HepG2 (cell line): ENCODE measurements around the gene WNT16. TPM values are rescaled to one million over a fixed set of nuclear protein-coding genes. Genes with fewer than 3 reads are reported as not detected.

Source experiments
- ATAC-seq: fragments of 200-7000 bp; cut with Tn5 transposase; 3 replicates; pipeline ENCODE4 v1.9.1; 2020; ENCODE audit warnings: mild to moderate bottlenecking, moderate library complexity
- BruUV-seq: library from RNA; stranded (reverse); fragments of 400-500 nt; replicated peaks from 2 replicates; lab custom pipeline; 2021; lab: Mats Ljungman, UMichigan
- CTCF ChIA-PET: fragments of 300-600 bp; formaldehyde crosslinking; extraction: SDS; loops from one replicate; lab custom pipeline; 2021; ENCODE audit warnings: low total read pairs, inconsistent platforms, low intra/inter-chr PET ratio; lab: Yijun Ruan, JAX
- POLR2A ChIA-PET: fragments of 350-600 bp; sonication (Branson Sonifier 250); formaldehyde crosslinking; loops from one replicate; lab custom pipeline; 2020; ENCODE audit warnings: antibody characterized with exemption, inconsistent platforms; lab: Yijun Ruan, JAX
- DNase-seq: peaks from one replicate; pipeline ENCODE4 v3.0.0-alpha.2; 2015; ENCODE audit warnings: low spot score
- FAIRE-seq: peaks from 3 replicates; lab custom pipeline; 2011; peaks lifted over from hg19 to GRCh38; lab: Jason Lieb, UNC
- H2AFZ ChIP-seq: one replicate; pipeline ENCODE4 v1.6.1; 2011; ENCODE audit warnings: low read length, inconsistent platforms
- H3K27ac ChIP-seq: fragments of 300-600 bp; 3 replicates; pipeline ENCODE4 v1.8.0; 2011; ENCODE audit warnings: mixed run types, mild to moderate bottlenecking, mixed read lengths, low read length, inconsistent platforms; ENCODE audit not compliant: insufficient read depth; ENCODE audit errors: extremely low read length
- H3K27me3 ChIP-seq, 2 experiments: fragments of 200-600 bp in 1 of 2; 2 replicates in 1 of 2; 3 replicates in 1 of 2; pipeline versions ENCODE4 v1.6.0 to v1.8.0; 2011; ENCODE audit warnings: low read length in 2 of 2, mild to moderate bottlenecking in 2 of 2, moderate library complexity in 2 of 2, inconsistent platforms in 1 of 2; ENCODE audit not compliant: insufficient read depth in 2 of 2, control insufficient read depth in 1 of 2
- H3K36me3 ChIP-seq, 2 experiments: fragments of 200-600 bp in 1 of 2; replicated peaks in 1 of 2; 2 replicates in 1 of 2; 3 replicates in 1 of 2; pipeline versions ENCODE4 v1.5.1 to v1.8.0; 2011; ENCODE audit warnings: low read length in 2 of 2, inconsistent platforms in 1 of 2; ENCODE audit not compliant: insufficient read depth in 2 of 2, control insufficient read depth in 1 of 2
- H3K4me1 ChIP-seq: 2 replicates; pipeline ENCODE4 v1.5.1; 2012; ENCODE audit warnings: low read length, inconsistent platforms; ENCODE audit not compliant: insufficient read depth
- H3K4me2 ChIP-seq: 2 replicates; pipeline ENCODE4 v1.6.0; 2011; ENCODE audit warnings: low read depth, low read length, inconsistent platforms
- H3K4me3 ChIP-seq, 3 experiments: fragments of 200-600 bp in 1 of 3; sonication (generic), shearing (Covaris generic) in 1 of 3; replicated peaks in 1 of 3; 2 replicates each; pipeline ENCODE4 v1.5.1; 2011 to 2016; ENCODE audit warnings: low read length in 3 of 3, inconsistent platforms in 2 of 3, low read depth in 2 of 3, mild to moderate bottlenecking in 2 of 3, control low read depth in 1 of 3, mixed read lengths in 1 of 3; ENCODE audit not compliant: insufficient read depth in 1 of 3
- H3K79me2 ChIP-seq: one replicate; pipeline ENCODE4 v1.6.1; 2011; ENCODE audit warnings: low read length, inconsistent platforms; ENCODE audit not compliant: insufficient read depth
- H3K9ac ChIP-seq: 2 replicates; pipeline ENCODE4 v1.6.0; 2011; ENCODE audit warnings: mild to moderate bottlenecking, low read depth, low read length, inconsistent platforms; ENCODE audit not compliant: insufficient read depth
- H3K9me3 ChIP-seq: 2 replicates; pipeline ENCODE4 v1.5.1; 2012; ENCODE audit warnings: mild to moderate bottlenecking, low read length
- H4K20me1 ChIP-seq: 2 replicates; pipeline ENCODE4 v1.6.0; 2011; ENCODE audit warnings: inconsistent platforms, mild to moderate bottlenecking, low read length, moderate library complexity; ENCODE audit not compliant: insufficient read depth
- HNRNPK ChIP-seq: fragments of 200-400 bp; formaldehyde crosslinking; IDR thresholded peaks from 2 replicates; pipeline ENCODE4 v1.6.1; 2018; ENCODE audit warnings: low read length, low read depth, moderate library complexity, mild to moderate bottlenecking; ENCODE audit not compliant: poor library complexity, severe bottlenecking
- JUN ChIP-seq: sonication (generic); formaldehyde crosslinking; IDR thresholded peaks from 2 replicates; pipeline ENCODE4 v1.4.0; 2020; ENCODE audit warnings: mild to moderate bottlenecking, missing genetic modification reagents
- WGBS: methylation state at CpG from one replicate; pipeline ENCODE4 v1.1.6; 2017; ENCODE audit warnings: low lambda C conversion rate; 5-methylcytosine and 5-hydroxymethylcytosine counted together
- in situ Hi-C: cut with HindIII; loops from 2 replicates; pipeline ENCODE4 v1.10.0; 2017; ENCODE audit warnings: low pct_unique_long_range_greater_than_20kb; ENCODE audit not compliant: extremely low pct_ligation_motif_present
- intact Hi-C: fragments of 100-400 bp; cut with micrococcal nuclease; formaldehyde crosslinking; loops from one replicate; pipeline ENCODE4 v1.10.0; 2022; ENCODE audit not compliant: unreplicated experiment
- polyA plus RNA-seq, 8 experiments: library from polyadenylated mRNA; depleted of rRNA in 3 of 8; stranded (reverse) in 7 of 8; unstranded in 1 of 8; fragments of >200 nt; fragmentation: Illumina TruSeq in 4 of 8; extraction: Trizol in 4 of 8; gene quantifications; 2 replicates each; pipeline versions ENCODE4 v1.2.1 to v1.2.3, GENCODE V29; 2011 to 2016; ENCODE audit warnings: low read depth in 4 of 8, missing spikeins in 1 of 8, mixed read lengths in 1 of 8; ENCODE audit not compliant: insufficient read depth in 1 of 8
- total RNA-seq, 5 experiments: library from RNA; depleted of rRNA; stranded (reverse); fragments of >200 nt; fragmentation: Illumina TruSeq; extraction: Trizol; gene quantifications; 2 replicates each; pipeline ENCODE4 v1.2.3, GENCODE V29; 2016; ENCODE audit warnings: low read depth in 1 of 5
- TF ChIP-seq, protein P1 (sequence below): sonication (generic); formaldehyde crosslinking; IDR thresholded peaks from 2 replicates; pipeline ENCODE4 v1.9.0; 2021; ENCODE audit warnings: missing genetic modification reagents, borderline replicate concordance

WNT16 gene
- total and polyA plus RNA-seq, 2 of the 13 experiments (the other 11 are each of a cell fraction or from before 2014, with no cell fraction given): not detected

DNA sequence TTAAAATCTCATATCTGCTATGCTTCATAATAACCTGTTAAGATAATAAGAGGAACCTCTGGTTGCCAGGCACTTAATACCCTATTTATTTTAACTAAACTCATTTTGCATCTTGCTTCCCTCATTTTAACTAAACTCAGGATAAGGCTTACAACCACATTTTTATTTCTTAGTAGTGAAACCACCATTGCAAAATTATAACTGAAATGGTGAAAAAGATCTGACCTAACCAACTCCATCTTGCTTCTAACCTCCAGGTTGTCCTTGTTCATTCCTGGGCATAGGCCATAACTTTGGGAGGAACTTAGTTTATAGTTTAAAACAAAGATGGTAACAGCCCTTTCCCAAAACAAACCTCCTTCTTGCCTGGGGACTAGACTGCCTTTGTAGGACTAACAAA lies 61.3 kb downstream of the WNT16 start:
- no peak overlapping the region for H3K4me2 ChIP-seq
- H3K4me1 ChIP-seq: peaks cover 38% of the 10 kb centered on the region
- ATAC-seq: no peak
- FAIRE-seq: no peak
- H3K9me3 ChIP-seq: no peaks in the 10 kb centered on the region
- no peak for DNase-seq
- in situ Hi-C loops: no loop called here
- no peak overlapping the region for H3K27ac ChIP-seq
- POLR2A ChIA-PET: no interaction called here
- BruUV-seq: no TSS peak
- H3K36me3 ChIP-seq: no peaks in the 10 kb centered on the region; a peak in 1 of 5 replicates
- no peaks in the 10 kb centered on the region for H3K27me3 ChIP-seq
- peaks cover 75% of the 10 kb centered on the region for H3K79me2 ChIP-seq
- H4K20me1 ChIP-seq: no peaks in the 10 kb centered on the region
- H3K9ac ChIP-seq: no peak overlapping the region
- TF ChIP-seq JUN (CRISPR knock-in tag): no peak
- H3K4me3 ChIP-seq: no peak overlapping the region
- CTCF ChIA-PET: no interaction called here
- no peak overlapping the region for H2AFZ ChIP-seq
- intact Hi-C loops: no loop called here

DNA sequence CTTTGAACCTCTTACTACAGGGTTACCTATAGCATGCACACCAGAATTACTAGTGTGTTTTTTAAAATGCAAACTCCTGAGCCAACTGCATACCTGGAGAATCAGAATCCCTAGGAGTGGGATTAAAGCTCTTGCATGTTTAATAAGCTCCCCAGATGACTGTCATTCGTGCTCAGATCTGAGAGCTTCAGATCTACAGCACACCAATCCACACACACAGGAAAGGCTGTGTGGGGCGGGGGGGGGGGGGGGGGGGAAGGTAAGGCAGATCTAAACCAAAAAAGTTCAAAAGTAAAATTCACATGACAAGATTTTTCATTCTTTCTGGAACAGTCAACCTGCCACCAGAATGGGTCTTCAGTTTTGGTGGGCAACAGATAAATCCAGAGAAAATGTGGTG lies 61.8 kb downstream of the WNT16 start:
- no peak overlapping the region for H3K4me2 ChIP-seq
- peaks cover 74% of the 10 kb centered on the region for H3K79me2 ChIP-seq
- intact Hi-C loops (no loop called here), in situ Hi-C loops (no loop called here)
- no peak for DNase-seq
- no peaks in the 10 kb centered on the region for H4K20me1 ChIP-seq
- H3K4me1 ChIP-seq: peaks cover 36% of the 10 kb centered on the region
- WGBS: 91% methylated on average over 2 of the region's 2 CpGs
- no peak for ATAC-seq
- H3K27me3 ChIP-seq: no peaks in the 10 kb centered on the region; a peak in 1 of 5 replicates
- H2AFZ ChIP-seq: no peak overlapping the region
- TF ChIP-seq, protein P1, sequence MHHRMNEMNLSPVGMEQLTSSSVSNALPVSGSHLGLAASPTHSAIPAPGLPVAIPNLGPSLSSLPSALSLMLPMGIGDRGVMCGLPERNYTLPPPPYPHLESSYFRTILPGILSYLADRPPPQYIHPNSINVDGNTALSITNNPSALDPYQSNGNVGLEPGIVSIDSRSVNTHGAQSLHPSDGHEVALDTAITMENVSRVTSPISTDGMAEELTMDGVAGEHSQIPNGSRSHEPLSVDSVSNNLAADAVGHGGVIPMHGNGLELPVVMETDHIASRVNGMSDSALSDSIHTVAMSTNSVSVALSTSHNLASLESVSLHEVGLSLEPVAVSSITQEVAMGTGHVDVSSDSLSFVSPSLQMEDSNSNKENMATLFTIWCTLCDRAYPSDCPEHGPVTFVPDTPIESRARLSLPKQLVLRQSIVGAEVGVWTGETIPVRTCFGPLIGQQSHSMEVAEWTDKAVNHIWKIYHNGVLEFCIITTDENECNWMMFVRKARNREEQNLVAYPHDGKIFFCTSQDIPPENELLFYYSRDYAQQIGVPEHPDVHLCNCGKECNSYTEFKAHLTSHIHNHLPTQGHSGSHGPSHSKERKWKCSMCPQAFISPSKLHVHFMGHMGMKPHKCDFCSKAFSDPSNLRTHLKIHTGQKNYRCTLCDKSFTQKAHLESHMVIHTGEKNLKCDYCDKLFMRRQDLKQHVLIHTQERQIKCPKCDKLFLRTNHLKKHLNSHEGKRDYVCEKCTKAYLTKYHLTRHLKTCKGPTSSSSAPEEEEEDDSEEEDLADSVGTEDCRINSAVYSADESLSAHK: no peak
- peak; percentile 50 for TF ChIP-seq HNRNPK
- ChIA-PET CTCF (no interaction called here), POLR2A (no interaction called here)
- H3K27ac ChIP-seq: no peak overlapping the region
- no peaks in the 10 kb centered on the region; a peak in 1 of 5 replicates for H3K36me3 ChIP-seq
- H3K9me3 ChIP-seq: no peaks in the 10 kb centered on the region
- no peak overlapping the region for H3K9ac ChIP-seq
- no peak for FAIRE-seq
- no peak overlapping the region for H3K4me3 ChIP-seq
- no TSS peak for BruUV-seq

Other genes with a start within 250 kb of the WNT16 start
- 11.3 and 14.6 TPM in 2 replicates for gene FAM3C, start 67.3 kb downstream of the WNT16 start, total RNA-seq (2016; rRNA removed; fragmentation: Illumina TruSeq; extraction: Trizol)
- 13.0 and 16.0 TPM in 2 replicates for gene FAM3C, start 67.3 kb downstream of the WNT16 start, polyA plus RNA-seq (2011; rRNA removed)